ELF-1 (cell line): ENCODE measurements around the gene TEX10.
A peak's percentile ranks its signal among the peaks of the same experiment; 100 is the strongest.
"Not testable (repeated sequence)": the region's sequence is repeated elsewhere in the genome, so short reads cannot be mapped to it uniquely, and the experiment has no call there.

Experiments
- DNase-seq: peaks from one replicate; pipeline ENCODE4 v3.0.0-alpha.2; 2016; ENCODE audit warnings: low read depth, low spot score

Gene TEX10

DNA sequence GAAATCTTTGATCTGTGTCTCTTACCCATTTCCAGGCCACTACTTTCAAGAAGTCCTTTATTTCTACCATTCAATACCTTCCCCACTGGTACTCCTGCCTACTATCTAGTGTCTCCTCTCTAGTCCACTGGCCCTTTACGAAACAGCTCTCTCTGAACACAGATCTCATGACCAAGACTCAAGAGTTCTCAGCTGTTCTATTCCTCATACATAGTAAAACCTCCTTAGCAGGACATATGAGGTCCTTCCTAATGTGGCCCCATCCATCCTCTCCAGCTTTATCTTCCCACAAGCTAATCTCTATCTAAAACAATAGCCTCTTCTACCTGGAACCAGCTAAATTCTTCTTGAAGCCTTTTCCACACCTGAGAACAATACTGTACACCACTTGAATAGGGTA, 2.6 kb downstream of the TEX10 start:
- DNase-seq: no peak

DNA sequence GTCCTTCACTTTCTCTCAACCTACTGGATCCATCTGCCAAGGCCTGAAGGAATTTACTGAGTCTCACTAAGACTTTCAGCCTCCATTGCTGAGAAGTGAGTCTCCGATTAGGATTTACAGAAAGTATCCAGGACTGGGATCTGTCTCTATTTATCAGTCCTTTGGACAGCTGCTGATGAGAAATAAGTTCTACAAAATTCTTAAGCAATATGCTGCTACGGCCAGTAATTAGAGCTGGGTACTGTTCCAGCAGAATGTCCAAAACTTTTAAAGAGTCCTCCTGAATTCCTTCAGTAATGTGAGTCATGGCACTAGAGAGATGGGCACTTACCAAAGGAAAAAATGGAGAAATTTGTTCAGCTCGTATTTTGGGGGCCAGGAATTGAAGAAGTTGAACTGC, 5.9 kb downstream of the TEX10 start:
- DNase-seq: no peak

DNA sequence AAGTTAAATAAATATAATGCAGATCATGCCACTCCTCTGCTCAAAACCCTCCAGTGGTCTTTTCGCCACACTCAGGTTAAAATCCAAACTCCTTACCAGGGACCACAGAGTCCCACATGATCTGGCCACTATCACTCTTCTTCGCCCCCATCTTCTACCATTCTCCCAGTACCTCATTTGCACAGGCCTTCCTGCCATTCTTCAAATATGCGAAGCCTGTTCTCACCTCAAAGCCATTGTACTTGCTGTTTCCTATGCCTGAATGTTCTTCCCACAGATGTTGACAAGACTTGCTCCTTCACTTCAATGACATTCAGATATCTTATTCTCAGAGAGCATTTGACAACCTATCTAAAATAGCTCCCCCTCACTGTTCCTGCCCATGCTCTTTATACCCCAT, 10.9 kb downstream of the TEX10 start:
- no peak for DNase-seq

DNA sequence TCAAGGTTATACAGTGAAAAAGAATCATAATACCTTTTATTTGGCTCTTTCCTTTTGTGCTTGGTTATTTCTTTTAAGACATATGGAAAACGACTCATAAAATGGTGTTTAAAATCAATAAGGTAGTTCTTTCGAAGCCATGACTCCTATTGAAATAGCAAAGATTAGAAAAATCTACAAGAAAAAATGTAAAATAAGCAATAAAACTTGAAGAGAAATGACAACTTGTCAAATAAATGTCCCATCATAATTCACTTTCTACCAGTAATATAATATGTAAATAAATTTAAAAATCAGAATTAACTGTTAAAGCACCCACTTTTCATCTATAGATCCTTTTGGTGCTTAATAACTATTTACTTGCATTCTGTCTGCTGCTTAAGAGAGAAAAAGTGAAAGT, 12.5 kb downstream of the TEX10 start:
- no peak for DNase-seq

DNA sequence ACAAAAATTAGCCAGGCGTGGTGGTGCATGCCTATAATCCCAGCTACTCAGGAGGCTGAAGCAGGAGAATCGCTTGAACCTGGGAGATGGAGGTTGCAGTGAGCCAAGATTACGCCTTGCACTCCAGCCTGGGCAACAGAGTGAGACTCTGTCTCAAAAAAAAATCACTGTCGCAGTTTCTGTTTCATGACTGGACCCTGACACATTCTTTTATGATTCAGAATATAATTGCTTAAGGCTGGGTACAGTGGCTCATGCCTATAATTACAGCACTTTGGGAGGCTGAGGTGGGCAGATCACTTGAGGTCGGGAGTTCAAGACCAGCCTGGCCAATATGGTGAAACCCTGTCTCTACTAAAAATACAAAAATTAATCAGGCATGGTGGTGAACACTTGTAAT, 14.0 kb downstream of the TEX10 start:
- DNase-seq: not testable (repeated sequence)

DNA sequence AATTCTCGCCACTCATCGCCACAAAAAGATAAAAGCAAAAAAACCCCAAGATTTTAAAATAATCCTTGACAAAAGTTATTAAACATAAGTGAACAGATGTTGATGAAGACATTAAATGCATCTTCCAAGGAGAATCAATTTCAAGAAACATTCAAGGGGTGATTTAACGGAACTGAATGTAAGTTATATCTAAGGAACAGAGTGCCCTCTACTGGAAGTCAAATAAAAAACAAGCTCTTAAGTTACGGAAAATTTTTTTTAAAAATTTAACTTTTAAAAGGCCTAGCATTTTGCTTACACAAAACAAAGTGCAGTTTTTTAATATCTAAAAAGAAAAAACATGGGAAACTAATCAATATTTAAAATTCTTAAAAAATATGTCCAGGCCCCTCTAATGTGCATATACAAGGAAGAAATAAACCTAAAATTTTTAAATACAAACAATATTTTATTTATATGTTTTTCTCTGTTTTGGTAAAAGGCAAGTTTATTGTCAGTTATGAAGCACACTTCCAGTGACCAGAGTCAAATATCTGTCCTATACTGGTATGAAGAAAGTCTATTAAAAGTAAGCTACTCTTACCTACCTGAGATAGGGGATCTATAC, 28.0 kb downstream of the TEX10 start:
- DNase-seq: no peak

DNA sequence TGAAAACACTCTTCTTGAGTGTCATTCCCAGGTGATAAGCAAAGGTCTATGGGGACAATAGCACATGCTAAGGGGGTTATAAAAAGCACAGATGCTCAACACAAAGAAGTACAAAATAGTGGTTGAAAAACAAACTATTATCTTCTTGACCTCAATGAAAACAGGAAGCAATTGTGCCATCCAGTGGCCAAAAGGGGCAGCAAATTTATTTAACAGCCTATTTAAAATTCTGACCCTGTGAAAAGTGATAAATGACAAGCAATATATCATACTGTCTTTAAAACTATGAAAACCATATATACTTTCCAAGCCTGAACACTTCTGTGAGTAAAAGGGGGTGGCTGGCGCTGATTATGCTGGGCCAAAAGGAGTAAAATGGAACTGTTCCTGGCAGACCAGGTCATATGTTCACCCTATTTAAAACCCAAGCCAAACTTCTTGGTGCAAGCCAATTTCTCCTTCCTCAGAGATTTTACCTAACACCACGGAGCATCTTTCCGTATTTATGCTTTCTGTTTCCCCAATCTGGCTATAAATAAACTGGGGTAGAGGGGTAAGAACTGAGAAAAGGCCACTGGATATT, 29.7 kb downstream of the TEX10 start:
- DNase-seq: peak; percentile 28

DNA sequence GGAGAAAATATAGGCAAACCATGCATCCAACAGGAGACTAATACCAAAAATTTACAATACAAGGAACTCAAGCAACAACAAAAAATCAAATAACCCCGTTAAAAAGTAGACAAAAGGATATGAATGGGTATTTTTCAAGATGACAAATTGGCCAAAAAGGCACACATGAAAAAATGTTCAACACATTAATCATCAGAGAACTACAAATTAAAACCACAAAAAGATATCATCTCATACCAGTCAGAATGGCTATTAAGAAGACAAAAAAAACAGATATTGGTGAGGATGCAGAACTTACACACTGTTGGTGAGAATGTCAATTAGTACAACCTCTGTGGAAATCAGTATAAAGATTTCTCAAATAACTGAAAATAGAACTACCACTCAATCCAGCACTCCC, 35.0 kb downstream of the TEX10 start:
- DNase-seq: no peak

DNA sequence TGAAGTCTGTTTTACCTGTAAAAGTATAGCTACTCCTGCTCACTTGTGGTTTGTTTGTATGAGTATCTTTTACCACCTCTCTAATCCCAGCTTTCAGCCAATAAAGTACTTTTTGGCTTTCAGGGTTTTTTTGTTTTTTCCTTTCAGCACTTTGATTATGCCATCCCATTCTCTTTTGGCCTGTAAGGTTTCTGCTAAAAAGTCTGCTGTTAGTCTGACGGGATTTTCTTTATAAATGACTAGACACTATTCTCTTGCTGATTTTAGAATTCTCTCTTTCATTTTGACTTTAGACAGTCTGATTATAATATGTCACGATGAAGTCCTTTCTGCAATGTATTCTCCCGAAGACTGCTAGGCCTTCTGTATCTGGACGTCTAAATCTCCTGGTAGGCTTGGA, 37.2 kb downstream of the TEX10 start:
- DNase-seq: no peak

DNA sequence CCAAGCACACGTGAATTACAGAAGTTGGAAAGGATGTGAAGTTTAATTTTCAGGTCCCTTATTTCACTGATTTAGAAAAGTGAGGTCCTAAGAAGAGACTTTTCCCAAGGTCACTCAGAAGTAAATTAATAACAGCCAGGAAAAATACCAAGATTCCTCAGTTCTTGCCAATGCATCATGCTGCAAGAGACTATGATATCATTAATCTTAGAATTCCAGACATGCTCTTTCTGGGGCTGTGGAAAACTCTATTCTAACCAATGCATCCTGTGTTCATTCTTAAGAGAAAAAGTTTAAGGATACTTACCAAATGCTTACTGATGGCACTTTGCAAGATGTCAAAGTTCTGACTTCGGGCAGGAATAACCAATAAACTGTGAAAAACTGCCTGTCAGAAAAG, 42.8 kb downstream of the TEX10 start:
- no peak for DNase-seq

DNA sequence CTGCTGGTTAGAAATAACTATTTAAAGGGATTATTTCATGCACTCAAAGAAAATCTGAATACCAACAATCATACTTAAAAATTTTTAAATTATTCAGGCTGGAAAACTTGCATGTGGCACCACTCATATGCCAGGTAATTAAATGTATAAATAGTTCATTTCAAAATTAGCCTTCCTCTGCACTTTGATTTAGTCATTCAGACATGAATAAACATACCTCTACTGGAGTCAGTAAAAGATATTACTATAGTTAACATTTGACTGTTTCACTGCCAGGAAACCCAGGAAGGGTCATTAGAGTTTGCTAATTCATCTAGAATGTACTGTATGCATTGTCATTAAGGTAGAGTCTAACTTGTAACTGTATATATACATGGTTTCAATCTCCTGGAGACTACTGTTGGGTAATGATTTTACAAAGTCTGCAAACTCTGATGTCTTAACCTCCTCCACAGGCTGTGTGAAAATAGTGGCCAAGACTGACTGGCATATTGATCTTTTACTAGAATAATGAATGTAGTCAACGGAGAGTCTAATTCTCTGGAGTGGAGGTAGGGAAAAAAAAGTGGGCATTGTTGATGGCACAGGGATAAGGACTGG, 43.7 kb downstream of the TEX10 start:
- DNase-seq: no peak

DNA sequence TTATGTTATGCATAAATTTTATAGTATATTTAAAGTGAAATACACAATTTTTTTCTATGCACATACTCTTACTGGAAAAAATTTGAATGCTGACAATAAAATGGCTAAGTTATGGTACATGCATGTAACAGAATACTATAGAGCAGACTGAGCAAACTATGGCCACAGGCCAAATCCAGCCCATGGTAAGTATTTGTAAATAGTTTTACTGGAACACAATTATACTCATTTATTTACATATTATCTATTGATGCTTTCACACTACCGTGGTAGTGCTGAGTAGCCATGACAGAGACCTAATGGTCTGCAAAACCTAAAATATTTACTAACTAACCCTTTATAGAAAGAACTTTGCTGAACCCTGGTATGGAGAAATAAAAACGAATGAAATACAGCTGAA, 45.7 kb downstream of the TEX10 start:
- no peak for DNase-seq

DNA sequence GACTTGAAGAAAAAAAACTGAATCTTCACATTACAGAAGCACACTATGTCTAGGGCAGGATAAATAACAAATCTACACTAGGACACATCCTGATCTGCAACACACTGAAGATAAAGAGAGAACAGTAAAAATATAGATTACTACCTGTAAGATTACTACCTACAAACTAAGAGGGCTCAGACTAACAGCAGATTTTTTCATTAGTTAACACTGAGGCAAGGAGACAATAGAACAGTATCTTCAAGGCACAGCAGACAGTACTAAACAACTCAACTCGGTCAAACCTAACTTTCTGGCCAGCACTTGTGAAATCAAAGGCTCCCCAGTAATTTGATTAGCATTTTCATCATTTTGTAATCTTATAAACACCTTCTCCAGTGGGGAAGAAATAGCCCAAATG, 46.5 kb downstream of the TEX10 start:
- DNase-seq: no peak

DNA sequence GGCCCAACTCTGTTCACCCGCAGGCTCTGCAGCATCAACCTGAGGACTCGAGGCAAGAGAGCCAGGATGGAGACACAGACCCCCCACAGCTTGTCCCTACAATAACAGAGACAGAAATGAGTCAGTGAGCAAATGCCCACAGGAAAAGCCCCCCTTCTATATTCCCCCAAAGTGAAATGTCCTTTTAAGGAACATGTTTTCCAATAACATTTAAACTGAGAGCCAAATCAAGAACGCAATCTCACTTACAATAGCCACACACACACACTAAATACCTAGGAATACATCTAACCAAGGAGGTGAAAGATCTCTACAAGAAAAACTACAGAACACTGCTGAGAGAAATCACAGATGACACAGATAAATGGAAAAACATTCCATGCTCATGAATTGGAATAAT, 49.0 kb downstream of the TEX10 start:
- DNase-seq: no peak

DNA sequence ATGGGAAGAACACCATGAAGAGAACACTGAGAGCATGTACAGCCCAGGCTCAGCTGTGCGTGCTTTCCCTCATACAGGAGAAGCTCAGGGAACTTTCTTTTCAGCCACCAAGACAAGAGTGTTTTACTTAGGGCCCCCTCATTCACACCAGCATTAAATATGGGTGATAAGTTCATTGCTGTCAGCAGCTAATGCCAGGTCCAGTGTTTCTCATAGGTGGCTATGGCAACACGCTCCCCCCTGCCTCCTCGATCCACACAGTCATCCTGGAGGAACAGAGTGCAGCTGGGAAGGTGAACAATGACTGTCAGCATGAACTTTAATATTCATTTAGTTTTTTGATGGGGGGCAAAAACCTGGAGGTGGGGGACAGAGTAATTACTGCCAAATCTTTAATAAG, 54.4 kb downstream of the TEX10 start:
- DNase-seq: no peak

DNA sequence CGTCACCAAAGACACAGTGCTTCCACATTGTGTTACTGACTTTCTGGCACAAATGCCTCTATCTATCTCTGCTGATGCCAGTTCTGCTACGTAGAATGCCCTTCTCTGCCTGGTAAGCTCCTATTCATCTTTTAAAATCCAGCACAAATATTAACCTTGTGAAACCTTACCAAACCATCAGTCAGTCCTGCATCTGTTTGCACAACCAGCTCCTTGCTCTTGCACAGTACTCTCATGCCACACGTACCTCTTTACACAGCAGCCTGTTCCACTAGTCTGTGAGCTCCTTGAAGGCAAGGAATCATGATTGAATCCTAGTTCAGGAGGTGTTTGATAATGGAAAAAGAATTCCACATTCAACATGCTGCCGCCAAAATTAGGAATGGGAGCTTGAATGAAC, 56.3 kb downstream of the TEX10 start:
- no peak for DNase-seq

DNA sequence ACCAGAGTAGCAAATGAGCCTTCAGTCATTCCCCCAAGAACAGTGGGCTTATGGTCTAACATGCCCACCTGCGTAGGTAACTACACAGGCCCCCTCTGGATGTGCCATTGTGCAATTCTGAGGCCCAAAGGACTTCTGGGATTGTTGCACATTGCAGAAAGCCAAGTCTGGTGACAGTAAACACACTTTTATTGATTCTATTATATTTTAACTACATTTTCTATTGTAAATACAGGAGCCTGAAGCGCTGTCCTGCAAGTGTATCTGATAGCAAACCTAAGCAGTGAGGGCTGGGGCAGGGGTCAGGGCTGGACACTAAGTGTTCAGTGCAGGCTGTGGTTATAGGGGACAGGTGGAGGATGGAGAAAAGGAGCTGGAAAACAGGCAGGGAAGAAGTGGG, 57.5 kb downstream of the TEX10 start:
- DNase-seq: no peak

DNA sequence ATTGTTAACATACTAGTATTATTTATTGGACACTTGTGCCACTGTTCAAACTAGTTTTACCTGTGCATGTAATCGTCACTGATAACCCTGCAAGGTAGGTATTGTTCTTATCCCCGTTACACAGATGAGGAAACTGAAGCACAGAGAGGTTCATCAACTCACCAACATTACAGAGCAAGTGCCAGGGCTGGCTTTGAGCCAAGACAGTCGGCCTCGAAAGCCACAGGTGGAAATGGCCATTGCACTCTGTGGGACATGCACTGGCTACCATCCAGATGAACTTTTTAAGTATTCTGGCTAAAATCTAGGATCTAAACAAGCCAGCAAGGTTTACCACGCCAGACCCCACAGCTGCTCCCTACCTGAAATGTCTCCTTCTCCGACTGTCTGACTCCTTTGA, 57.9 kb downstream of the TEX10 start:
- no peak for DNase-seq

DNA sequence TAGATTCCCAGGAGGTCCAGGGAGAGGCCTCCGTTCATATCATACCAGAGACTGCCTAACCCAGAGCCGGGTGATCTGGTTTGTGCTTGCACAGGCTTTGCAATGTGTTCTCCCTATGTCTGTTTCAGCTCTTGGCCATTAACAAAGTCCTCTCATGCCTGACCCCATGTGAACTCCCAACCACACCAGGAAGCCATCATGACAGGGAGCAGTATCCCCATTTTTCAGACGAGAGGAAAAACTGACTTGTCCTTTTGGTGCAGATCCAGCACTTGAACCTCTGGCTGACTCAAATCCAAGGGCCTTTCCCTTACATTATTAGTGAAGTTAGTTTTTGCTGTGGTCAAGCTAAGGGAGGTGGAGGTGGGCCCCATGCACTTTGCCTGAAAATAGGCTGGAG, 58.4 kb downstream of the TEX10 start:
- DNase-seq: no peak

DNA sequence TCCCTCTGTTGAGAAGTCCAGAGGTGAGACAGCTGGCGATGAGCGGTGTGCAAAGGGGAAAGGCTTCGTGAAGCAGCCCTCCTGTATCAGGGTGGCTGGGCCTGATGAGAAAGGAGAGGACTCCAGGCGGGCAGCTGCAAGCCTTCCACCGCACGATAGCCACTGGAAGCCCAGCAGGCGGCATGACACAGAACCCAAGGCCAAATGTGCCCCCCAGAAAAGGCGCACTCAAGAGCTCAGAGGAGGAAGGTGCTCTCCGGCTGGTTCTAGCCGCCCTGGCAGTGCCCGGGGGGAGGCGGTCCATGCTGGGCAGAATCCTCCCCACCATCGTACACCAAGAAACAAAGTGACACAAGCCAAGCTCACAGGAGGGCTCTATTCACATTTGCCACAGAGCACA, 60.3 kb downstream of the TEX10 start:
- no peak for DNase-seq

DNA sequence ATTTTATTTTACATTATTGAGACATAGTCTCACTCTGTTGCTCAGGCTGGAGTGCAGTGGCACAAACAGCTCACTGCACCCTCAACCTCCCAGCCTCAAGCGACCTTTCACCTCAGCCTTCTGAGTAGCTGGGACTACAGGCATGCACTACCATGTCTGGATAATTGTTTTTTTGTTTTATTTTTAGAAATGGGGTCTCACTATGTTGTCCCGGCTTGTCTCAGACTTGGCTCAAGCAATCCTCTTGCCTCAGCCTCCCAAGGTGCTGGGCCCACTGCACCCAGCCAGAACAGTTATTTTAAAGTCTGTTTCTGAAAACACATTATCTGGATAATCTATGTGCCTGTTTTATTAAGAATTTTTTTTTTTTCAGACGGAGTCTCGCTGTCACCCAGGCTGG, 62.0 kb downstream of the TEX10 start:
- DNase-seq: no peak

DNA sequence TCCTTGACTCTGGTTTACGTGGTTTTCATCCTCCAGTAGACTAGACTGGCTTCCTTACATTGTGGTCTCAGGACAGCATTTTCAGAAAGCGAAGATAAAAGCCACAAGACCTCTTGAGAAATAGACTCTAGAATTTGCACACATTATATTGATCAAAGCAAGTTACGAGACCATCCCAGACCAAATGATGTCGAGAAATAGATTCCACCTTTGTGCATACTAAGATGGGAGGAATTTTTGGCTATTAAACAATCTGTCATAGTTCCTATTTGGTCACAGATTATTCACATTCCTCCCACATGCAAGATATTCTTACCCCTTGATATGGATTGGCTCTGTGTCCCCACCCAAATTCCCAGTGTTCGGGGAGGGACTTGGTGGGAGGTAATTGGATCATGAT, 65.6 kb downstream of the TEX10 start:
- no peak for DNase-seq

DNA sequence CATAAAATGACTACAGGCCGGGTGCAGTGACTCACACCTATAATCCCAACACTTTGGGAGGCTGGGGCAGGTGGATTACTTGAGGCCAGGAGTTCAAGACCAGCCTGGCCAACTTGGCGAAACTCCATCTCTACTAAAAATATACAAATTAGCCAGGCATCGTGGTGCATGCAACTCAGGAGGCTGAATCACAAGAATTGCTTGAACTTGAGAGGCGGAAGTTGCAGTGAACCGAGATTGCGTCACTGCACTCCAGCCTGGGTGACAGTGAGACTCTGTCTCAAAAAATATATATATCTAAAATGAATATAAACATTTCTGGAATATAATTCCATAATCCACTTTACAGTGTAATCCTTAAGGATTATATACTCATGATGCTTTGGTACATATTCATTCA, 66.5 kb downstream of the TEX10 start:
- no peak for DNase-seq

DNA sequence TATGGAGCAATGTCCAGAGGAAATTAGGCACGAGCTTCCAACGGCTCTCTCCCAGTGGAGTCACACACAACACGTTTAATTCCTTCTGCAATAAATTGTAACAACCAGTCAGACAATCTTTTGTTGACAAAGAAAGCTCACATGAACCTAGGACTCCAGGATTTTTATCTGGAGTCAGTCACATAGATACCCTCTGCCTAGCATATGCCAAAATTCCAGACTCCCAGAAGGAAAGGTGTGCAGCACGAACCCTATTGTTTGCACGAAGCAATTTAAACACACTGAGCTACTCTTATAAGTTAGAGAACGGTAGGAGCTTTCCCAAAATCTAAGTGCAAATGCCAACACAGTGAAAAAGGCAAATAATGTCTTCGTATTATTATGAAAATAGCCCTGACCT, 67.1 kb downstream of the TEX10 start:
- DNase-seq: no peak
